Stimulated activated naive B cell treated with anti-CD40 and anti-IgM and Interleukin-4, amounts not matched to agents 10 μg/mL and 1 μg/mL and 100 μg/mL, for 72 hours (primary cell): ENCODE results near the gene TP53I3.
"Not testable (repeated sequence)": the region's sequence is repeated elsewhere in the genome, so short reads cannot be mapped to it uniquely, and the experiment has no call there.

Source experiments
- ATAC-seq, 2 donors: fragments of 150-1000 bp; cut with Tn5 transposase; replicated peaks; 2 replicates each; pipeline ENCODE4 v1.10.0; 2021; ENCODE audit warnings: moderate library complexity in 1 of 2
- DNase-seq: peaks from one replicate; pipeline ENCODE4 v3.0.0; 2021
- H3K27ac Mint-ChIP-seq: one replicate; pipeline ENCODE4 v1.8.0; 2022; ENCODE audit warnings: mild to moderate bottlenecking, mixed read lengths
- H3K27me3 Mint-ChIP-seq, 2 donors: one replicate each; pipeline ENCODE4 v1.8.0; 2022; ENCODE audit warnings: mixed read lengths in 2 of 2
- H3K36me3 Mint-ChIP-seq, 2 donors: one replicate each; pipeline ENCODE4 v1.8.0; 2022; ENCODE audit warnings: mixed read lengths in 2 of 2, mild to moderate bottlenecking in 1 of 2
- H3K4me1 Mint-ChIP-seq, 2 donors: one replicate each; pipeline ENCODE4 v1.8.0; 2022; ENCODE audit warnings: mixed read lengths in 2 of 2, mild to moderate bottlenecking in 1 of 2
- H3K4me3 Mint-ChIP-seq, 2 donors: one replicate each; pipeline ENCODE4 v1.8.0; 2022; ENCODE audit warnings: mild to moderate bottlenecking in 2 of 2, mixed read lengths in 2 of 2, moderate library complexity in 1 of 2
- H3K9me3 Mint-ChIP-seq, 2 donors: one replicate each; pipeline ENCODE4 v1.8.0; 2022; ENCODE audit warnings: mixed read lengths in 2 of 2, mild to moderate bottlenecking in 1 of 2

Gene TP53I3

DNA sequence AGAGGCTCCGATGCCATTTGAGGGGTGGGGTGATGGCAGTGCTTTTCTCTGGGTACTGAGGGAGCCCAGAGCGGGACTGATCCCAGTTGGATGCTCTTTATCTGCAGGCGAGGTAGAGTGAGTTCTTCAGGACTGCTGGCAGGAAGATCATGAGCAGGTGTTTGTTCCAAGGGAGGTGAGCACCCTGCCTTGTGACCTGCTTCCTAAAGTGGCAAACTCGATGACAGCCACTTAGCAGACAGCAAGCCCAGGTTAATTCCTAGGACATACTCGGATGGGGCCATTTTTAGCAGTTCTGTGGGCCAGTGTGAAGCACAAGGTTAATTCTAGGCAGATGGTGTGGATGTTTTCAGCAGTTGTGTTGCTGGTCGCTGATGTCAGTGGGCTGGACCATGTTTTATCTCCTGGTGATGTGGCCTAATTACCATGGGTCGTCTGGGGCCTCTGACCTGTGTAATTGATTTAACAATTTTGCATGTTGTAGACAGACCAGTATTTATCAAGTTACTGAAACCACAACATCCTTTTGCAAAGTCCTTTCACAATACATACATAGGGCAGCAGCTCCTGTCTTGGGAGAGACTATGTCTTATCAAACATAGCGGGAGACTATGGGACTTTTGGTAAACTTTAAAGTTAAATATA lies 30.1 kb downstream of the TP53I3 start:
- DNase-seq (no peak), ATAC-seq (no peak)
- Mint-ChIP-seq H3K9me3 (peaks cover 0 to 2% of the 10 kb centered on the region in 2 donors), H3K4me1 (peaks cover 0 to 3% of the 10 kb centered on the region in 2 donors), H3K4me3 (no peak overlapping the region), H3K27me3 (no peaks in the 10 kb centered on the region), H3K27ac (no peak overlapping the region), H3K36me3 (no peaks in the 10 kb centered on the region)

DNA sequence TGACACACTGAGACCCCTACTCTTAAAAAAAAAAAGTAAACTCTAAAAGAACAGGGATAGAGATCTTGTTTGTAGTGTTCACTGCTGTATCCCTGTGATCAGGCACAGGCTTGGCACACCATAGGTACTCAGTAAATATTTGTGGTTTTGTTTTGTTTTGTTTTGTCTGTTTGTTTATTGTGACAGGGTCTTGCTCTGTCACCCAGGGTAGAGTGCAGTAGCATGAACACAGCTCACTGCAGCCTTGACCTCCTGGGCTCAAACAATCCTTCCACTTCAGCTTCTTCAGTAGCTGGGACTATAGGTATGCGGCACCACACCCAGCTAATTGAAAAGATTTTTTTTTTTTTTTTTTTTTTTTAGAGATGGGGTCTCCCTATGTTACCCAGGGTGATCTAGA lies 31.7 kb downstream of the TP53I3 start:
- H3K27ac Mint-ChIP-seq, result no peak overlapping the region
- DNase-seq, result no peak
- peaks cover 0 to 3% of the 10 kb centered on the region in 2 donors for H3K4me1 Mint-ChIP-seq
- no peaks in the 10 kb centered on the region for H3K27me3 Mint-ChIP-seq
- H3K4me3 Mint-ChIP-seq, result no peak overlapping the region
- no peaks in the 10 kb centered on the region for H3K36me3 Mint-ChIP-seq
- no peak for ATAC-seq
- peaks cover 0 to 2% of the 10 kb centered on the region in 2 donors for H3K9me3 Mint-ChIP-seq

DNA sequence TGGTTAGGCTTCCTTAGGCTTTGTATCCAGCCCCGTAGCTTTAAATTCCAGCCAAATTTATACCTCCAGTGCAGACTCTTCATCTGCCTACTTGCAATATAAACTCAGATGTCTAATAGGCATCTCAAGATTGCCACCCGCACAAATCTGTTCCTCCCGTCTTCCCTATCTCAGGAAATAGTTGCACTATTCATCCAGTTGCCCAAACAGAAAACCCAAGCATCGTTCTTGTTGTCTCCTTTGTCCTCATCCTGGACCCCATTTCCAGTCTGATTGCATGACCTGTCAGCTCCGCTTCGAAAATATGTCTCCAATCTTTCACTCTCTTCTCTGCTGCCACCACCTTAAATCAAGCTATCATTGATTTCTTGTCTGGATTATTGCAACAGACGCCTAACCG lies 32.8 kb downstream of the TP53I3 start:
- DNase-seq (no peak), ATAC-seq (no peak)
- Mint-ChIP-seq H3K4me1 (peaks cover 10 to 11% of the 10 kb centered on the region in 2 donors), H3K9me3 (peaks cover 0 to 2% of the 10 kb centered on the region in 2 donors), H3K4me3 (no peak overlapping the region), H3K27ac (no peak overlapping the region), H3K36me3 (peaks cover 0 to 3% of the 10 kb centered on the region in 2 donors), H3K27me3 (no peaks in the 10 kb centered on the region)

DNA sequence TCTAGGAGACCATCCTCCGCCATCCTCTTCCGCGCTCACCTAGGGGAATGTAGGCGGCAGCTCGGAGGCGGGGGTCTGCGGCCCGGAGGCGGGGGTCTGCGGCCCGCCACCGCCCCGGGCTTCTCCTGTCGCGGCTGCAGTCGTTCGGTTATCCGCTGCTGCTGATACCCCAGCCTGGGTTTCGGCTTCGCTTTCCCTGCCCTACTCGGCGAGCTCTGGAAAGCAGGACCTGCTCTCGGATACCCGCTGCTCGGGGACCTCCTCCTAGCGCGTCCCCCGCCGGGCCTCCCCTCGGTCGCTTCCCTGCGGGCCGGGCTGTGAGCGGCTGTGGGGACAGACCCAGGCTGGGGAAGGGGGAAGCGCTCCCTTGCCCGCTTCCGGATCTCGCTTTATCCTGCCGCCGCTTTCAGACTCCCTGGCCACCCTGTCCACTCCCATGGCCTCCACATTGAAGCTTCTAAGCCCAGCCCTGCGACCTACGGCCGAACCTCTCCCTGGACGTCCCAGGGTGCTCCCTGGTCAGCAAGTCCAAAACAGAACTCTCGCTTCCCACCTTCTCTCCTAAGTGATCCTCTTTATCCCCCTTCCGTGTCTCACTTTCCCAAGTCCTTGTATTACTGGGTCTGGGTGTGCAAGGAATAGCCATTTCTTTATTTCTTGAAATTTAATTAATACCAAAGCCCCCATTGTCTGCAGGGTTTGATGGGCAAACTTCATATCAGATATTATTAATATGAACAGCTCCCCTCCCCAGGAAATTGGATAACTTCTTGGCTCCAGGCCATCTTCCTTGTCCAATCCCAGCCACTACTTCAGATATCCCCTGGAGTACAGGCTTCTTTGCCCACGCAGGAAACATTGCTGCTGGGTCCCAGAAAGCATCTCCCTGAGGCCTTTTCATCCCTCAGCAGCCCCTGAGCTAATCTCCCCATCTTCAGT lies 34.3 kb downstream of the TP53I3 start:
- Mint-ChIP-seq H3K27ac (no peak overlapping the region), H3K36me3 (peaks cover 0 to 3% of the 10 kb centered on the region in 2 donors), H3K4me3 (peak overlapping the region in 1 of 2 donors; percentile 79), H3K27me3 (no peaks in the 10 kb centered on the region), H3K4me1 (peaks cover 13 to 21% of the 10 kb centered on the region in 2 donors), H3K9me3 (no peaks in the 10 kb centered on the region)
- ATAC-seq (no peak), DNase-seq (no peak)

DNA sequence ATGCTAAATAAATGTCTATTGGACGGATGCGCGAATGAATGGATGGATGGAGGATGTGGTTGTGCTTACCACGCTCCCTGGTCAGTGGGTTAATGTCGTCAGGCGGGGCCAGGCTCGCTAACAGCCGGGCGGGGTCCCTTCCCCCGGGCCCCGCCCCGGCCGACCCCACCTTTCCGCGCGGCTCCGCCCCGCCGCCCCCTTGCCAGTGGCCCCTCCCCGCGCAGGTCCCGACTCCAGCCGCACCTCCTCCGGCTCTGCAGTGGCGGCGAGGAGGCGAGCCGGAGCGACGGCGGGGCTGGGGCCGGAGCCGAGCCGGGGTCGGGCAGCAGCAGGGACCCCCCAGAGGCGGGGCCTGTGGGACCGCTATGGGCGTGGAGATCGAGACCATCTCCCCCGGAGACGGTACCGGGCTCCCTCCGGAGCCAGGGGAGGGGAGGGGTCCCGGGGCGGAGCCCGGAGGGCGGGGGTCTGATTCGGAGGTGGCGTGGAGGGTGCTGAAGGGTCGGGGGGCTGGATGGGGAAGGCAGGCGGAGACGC lies 35.1 kb downstream of the TP53I3 start, which contains the start of gene FKBP1B:
Gene FKBP1B (plus strand): TSS at position 257 of the 537 bp plus-strand sequence. CDS start 109 bp downstream, at position 366.
- peak within 1 kb of the TSS in 1 of 2 donors; percentile 79 for H3K4me3 Mint-ChIP-seq

DNA sequence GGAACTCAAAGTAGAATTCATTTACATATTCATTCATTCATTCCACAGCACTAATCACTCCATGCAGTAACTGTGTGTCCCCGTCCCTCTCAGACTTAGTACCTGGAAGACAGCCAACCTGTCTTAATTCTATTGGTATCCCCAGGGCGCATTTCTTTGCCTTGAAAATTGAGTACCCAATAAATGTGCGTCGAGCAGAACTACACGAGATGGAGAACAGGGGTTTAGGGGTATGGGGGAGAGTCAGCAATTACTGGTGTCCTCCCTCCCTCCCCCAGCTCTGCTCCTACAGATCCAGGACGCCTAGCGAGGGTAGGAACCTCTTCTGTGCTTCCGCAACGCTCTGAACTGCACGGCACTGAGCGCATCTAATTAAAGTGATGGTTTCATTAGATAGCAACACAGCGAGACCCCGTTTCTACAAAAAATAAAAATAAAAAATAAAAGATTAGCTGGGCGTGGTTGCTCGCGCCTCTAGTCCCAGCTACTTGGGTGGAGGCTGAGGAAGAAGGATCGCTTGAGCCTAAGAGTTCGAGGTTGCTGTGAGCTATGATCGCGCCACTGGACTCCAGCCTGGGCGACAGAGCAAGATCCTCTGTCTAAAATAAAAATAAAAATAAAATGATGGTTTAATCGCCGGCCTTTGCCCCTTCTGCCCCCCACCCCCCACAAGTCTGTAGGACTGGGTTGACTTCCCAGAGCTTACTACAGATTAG lies 35.7 kb downstream of the TP53I3 start:
- Mint-ChIP-seq H3K9me3 (no peaks in the 10 kb centered on the region), H3K4me1 (peaks cover 16 to 28% of the 10 kb centered on the region in 2 donors), H3K36me3 (peaks cover 3% of the 10 kb centered on the region in 2 donors), H3K4me3 (peak overlapping the region in 1 of 2 donors; percentile 79), H3K27ac (no peak overlapping the region), H3K27me3 (no peaks in the 10 kb centered on the region)
- ATAC-seq (no peak), DNase-seq (no peak)

More for the DNA sequence above, 35.1 kb downstream of the TP53I3 start, which contains the start of gene FKBP1B:
- H3K27ac Mint-ChIP-seq, result no peak within 1 kb of the TSS
- peaks cover 16 to 28% of the 10 kb centered on the region in 2 donors for H3K4me1 Mint-ChIP-seq
- peak; percentile 31 to 33 for ATAC-seq
- DNase-seq, result peak; percentile 33
- no peaks in the 10 kb centered on the region for H3K27me3 Mint-ChIP-seq
- peaks cover 3% of the 10 kb centered on the region in 2 donors for H3K36me3 Mint-ChIP-seq
- H3K9me3 Mint-ChIP-seq, result no peaks in the 10 kb centered on the region

DNA sequence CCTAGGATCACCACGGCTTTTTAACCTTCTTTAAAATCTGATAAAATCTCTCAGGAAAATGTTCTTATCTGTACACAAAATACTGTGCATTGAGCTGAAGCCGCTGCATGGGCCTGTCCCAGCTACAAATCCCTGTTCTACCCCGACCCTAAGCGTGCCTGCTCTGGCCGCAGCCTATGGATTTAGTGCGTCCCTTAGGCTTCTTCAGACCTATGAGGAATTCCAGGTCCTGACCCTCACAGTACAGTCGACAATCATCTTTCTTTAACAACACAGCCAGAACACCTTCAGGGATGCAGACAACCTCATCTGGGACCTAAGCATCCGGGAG lies 37.0 kb downstream of the TP53I3 start:
- Mint-ChIP-seq H3K36me3 (peaks cover 3 to 7% of the 10 kb centered on the region in 2 donors), H3K27ac (peak overlapping the region; percentile 95), H3K4me3 (peak overlapping the region; percentile 92 to 98), H3K9me3 (no peaks in the 10 kb centered on the region), H3K4me1 (peaks cover 16 to 28% of the 10 kb centered on the region in 2 donors), H3K27me3 (no peaks in the 10 kb centered on the region)
- ATAC-seq (no peak), DNase-seq (no peak)

DNA sequence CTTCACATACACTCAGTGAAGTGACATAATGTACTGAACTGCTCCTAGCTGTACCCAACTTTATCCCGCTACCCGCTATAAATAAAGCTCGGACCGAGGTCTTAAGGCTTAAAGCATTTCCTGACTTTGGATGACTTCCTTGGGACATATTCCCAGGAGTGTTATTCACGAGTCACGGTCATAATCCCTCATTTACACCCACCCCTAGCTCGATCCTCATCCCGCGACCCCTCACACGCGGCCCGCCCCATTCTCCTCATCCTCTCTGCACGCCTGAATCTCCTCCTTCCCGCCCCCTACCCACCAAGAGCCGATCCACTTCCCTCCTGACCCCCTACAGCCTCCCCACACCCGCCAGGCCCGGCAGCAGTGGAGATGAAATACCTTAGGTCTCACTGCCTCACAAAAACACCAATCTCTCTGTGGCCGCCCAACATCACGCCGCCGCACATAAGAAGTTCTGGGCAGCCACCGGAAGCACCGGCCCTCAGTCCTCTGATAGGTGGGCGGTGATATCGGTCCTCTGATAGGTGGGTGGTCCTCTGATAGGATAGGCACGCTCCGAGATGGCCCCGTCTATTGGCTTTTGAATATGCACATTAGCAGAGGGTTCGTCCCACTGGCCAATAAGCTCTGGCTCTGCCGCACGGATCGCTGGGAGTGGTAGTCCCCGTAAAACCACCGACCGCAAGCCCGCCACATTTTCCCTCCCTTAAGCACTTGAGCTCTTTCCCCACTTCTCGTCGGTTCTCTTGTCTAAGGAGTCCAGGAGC lies 37.5 kb downstream of the TP53I3 start, which contains the start of gene WDCP:
Gene WDCP (minus strand): TSS at position 462 of the 773 bp plus-strand sequence. CDS start 7,897 bp downstream, outside the sequence.
- H3K36me3 Mint-ChIP-seq, result peaks cover 3 to 7% of the 10 kb centered on the region in 2 donors
- DNase-seq (peak; percentile 94), ATAC-seq (peak; percentile 99)
- no peaks in the 10 kb centered on the region for H3K27me3 Mint-ChIP-seq
- no peaks in the 10 kb centered on the region for H3K9me3 Mint-ChIP-seq
- H3K27ac Mint-ChIP-seq, result peak within 1 kb of the TSS; percentile 95
- peaks cover 16 to 28% of the 10 kb centered on the region in 2 donors for H3K4me1 Mint-ChIP-seq
- peak within 1 kb of the TSS; percentile 92 to 98 for H3K4me3 Mint-ChIP-seq

DNA sequence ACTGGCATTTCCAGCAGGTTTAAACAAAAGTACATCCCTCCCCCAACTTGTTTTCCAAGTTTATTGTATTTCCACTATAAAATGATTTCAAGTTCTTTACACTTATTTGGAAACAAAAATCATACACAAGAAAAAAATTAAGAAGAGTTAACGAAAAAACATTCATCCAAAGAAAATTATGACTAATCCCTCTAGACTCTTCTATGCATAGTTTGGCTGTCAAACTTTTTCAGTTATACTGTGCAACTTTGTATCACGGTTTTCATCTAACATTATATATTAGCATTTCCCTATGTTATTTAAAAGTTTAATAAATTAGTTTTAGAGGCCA lies 38.1 kb downstream of the TP53I3 start:
- no peak for DNase-seq
- peak overlapping the region; percentile 20 for H3K27ac Mint-ChIP-seq
- peaks cover 16 to 28% of the 10 kb centered on the region in 2 donors for H3K4me1 Mint-ChIP-seq
- H3K9me3 Mint-ChIP-seq, result no peaks in the 10 kb centered on the region
- no peak for ATAC-seq
- peaks cover 3 to 7% of the 10 kb centered on the region in 2 donors for H3K36me3 Mint-ChIP-seq
- peak overlapping the region; percentile 50 to 61 for H3K4me3 Mint-ChIP-seq
- H3K27me3 Mint-ChIP-seq, result no peaks in the 10 kb centered on the region

DNA sequence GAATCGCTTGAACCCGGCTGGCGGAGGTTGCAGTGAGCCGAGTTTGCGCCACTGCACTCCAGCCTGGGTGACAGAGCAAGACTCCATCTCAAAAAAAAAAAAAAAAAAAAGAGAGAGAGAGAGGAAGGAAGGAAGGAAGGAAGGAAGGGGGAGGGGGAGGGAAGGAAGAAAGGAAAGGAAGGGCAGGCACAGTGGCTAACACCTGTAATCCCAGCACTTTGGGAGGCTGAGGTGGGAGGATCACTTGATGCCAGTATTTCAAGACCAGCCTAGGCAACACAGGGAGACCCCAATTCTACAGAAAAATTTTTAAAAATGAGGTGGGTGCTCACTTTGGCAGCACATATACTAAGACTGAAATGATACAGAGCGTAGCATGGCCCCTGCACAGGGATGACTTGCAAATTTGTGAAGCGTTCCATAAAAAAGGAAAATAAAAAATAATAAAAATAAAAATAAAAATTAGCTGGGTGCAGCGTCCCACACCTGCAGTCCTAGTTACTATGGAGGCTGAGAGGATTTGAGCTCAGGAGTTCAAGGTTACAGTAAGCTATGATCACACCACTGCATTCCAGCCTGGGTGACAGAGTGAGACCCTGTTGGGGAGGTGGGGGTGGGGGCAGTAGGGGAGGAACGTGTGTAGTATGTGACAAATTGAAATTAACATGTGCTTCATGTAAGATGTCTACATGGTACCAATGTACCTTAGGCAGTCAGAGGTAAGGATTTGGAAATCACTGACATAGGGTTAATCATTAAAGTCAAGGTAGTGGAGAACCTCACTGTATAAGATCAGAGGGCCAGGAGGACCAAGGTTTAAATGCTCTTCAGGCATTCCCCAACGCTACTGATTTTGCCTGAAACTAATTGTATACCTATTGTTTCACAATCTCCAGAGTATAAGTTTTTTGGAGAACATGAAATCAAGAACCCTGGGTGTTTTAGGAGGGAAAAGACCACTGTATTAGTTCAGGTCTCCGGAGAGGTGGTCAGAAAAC lies 38.8 kb downstream of the TP53I3 start:
- H3K9me3 Mint-ChIP-seq, result no peaks in the 10 kb centered on the region
- H3K4me1 Mint-ChIP-seq, result peaks cover 16 to 28% of the 10 kb centered on the region in 2 donors
- no peak for ATAC-seq
- H3K27ac Mint-ChIP-seq, result no peak overlapping the region
- no peaks in the 10 kb centered on the region for H3K27me3 Mint-ChIP-seq
- DNase-seq, result no peak
- H3K4me3 Mint-ChIP-seq, result peak overlapping the region; percentile 50 to 61
- H3K36me3 Mint-ChIP-seq, result peaks cover 3 to 7% of the 10 kb centered on the region in 2 donors

DNA sequence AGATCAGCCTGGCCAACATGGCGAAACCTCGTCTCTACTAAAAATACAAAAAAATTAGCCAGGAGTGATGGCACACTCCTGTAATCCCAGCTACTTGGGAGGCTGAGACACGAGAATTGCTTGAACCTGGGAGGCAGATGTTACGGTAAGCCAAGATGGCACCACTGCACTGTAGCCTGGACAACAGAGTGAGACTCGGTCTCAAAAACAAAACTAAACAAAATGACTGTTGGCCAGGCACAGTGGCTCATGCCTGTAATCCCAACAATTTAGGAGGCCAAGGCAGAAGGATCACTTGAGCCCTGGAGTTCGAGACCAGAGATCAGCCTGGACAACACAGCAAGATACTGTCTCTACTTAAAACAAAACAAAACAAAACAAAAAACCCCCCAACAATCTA lies 41.5 kb downstream of the TP53I3 start:
- peaks cover 13 to 28% of the 10 kb centered on the region in 2 donors for H3K4me1 Mint-ChIP-seq
- ATAC-seq, H3K27ac Mint-ChIP-seq, H3K27me3 Mint-ChIP-seq, DNase-seq, H3K4me3 Mint-ChIP-seq, H3K9me3 Mint-ChIP-seq: not testable (repeated sequence)
- peaks cover 6 to 21% of the 10 kb centered on the region in 2 donors for H3K36me3 Mint-ChIP-seq

DNA sequence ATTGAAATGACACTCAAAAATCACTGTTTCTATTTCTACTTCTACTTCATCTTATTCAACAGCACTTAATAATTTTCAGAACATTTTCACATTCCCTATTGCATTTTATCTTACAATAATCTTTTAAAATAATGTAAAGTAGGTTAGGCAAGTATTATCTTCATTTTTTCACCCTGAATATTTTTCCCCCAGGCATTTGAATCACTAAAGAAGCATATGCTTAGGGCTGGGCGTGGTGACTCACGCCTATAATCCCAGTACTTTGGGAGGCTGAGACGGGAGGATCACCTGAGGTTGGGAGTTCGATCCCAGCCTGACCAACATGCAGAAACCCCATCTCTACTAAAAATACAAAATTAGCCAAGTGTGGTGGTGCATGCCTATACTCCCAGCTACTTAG lies 44.1 kb downstream of the TP53I3 start:
- ATAC-seq, result no peak
- no peak for DNase-seq
- no peaks in the 10 kb centered on the region for H3K27me3 Mint-ChIP-seq
- H3K4me1 Mint-ChIP-seq, result peaks cover 6 to 17% of the 10 kb centered on the region in 2 donors
- H3K4me3 Mint-ChIP-seq, result no peak overlapping the region
- H3K9me3 Mint-ChIP-seq, result no peaks in the 10 kb centered on the region
- peaks cover 5 to 26% of the 10 kb centered on the region in 2 donors for H3K36me3 Mint-ChIP-seq
- H3K27ac Mint-ChIP-seq, result no peak overlapping the region
